ENCODE results near the gene SLC24A3.
A peak's percentile ranks its signal among the peaks of the same experiment; 100 is the strongest.

SLC24A3 gene

GRCh38 chr20:19520261-19520660, 307.8 kb downstream of the SLC24A3 start:
- no peak for DNase-seq

GRCh38 chr20:19522071-19522801, 309.8 kb downstream of the SLC24A3 start:
- DNase-seq = no peak

GRCh38 chr20:19522836-19523590, 310.6 kb downstream of the SLC24A3 start:
- DNase-seq = no peak

DNA sequence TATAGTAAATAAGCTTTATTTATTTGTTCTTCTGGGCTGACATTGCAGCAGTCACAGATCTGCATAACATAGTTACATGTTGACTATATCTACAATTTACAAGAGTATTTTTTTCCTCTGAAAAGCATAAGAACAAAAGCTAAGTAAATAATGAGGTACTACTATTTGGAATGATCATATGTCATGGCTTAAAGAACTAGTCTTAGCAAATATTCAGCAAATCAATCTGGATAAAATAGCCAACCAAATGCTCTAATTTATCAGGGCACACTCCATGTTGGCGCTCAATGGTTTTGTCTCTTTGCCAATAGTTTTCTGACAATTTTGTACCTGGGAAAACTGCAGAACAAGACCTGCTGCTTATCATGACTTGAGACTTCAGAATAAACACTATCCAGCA, 312.2 kb downstream of the SLC24A3 start:
- no peak for DNase-seq

GRCh38 chr20:19527509-19527908, 315.1 kb downstream of the SLC24A3 start:
- no peak for DNase-seq

- no peak for DNase-seq
These were observed 316.0 kb downstream of the SLC24A3 start for GRCh38 chr20:19528286-19529030.

DNA sequence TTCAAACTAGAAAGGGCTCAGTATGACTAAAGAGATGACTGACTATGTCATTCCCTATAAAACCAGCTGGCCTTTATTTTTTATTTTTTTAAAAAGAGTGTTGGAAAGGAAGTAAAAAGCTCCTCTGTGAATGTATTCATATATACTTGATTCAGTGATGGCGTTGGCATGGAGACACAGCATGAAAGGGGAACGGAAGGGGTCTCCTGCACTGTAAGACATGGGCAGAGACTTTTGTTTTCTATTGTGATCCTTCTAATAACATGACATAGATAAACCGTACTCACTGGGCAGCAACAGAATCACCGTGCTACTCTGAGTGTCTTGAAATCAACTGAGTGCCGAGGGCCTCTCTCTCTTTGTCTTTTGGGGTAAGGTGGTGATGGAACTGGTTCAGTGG, 317.6 kb downstream of the SLC24A3 start:
- DNase-seq = no peak

- DNase-seq = no peak
These were observed 319.0 kb downstream of the SLC24A3 start for GRCh38 chr20:19531446-19531845.

GRCh38 chr20:19538556-19538955, 326.1 kb downstream of the SLC24A3 start:
- no peak for DNase-seq

- no peak for DNase-seq
These were observed 326.7 kb downstream of the SLC24A3 start for GRCh38 chr20:19539191-19539590.

- peak; percentile 55 for DNase-seq
These were observed 327.9 kb downstream of the SLC24A3 start for GRCh38 chr20:19540392-19540791.

DNA sequence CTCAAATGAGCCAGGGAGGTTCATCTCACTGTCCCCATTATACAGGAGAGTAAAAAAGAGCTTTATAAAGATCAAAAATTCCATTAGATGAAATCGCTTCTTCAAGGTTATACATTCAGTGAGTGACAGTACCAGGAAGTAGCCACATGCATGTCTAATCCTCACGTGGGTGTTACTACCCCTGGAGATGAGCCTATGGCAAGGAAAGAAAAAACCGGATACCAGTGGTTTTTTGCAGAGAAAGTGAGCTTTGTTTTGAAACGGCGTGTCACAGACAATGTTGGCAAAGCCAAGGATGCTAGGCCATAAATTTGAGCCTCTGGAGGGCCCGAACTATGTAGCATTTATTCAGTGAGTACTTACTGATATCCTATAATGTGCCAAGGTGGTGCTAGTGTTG, 330.7 kb downstream of the SLC24A3 start:
- DNase-seq = no peak

- no peak for DNase-seq
These were observed 332.2 kb downstream of the SLC24A3 start for GRCh38 chr20:19544684-19545083.

DNA sequence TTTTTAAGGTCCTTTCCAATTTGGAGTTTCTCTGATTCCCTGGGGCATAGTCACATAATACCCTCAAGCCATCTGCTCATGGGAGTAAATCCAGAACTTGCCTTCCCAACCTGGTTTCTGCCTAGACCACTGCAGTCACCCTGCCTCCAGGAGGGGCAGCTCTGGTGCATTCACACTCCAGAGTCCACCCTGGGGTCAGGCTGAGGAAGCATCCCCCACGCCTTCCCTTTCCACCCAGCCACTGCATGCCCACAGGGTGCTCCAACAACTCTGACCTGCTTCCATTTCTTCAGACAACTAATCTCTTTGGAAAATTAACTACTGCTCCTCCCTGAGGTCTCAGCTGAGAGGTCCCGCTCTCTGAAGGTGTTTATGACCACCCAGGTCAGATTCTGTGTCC, 334.2 kb downstream of the SLC24A3 start:
- no peak for DNase-seq

DNA sequence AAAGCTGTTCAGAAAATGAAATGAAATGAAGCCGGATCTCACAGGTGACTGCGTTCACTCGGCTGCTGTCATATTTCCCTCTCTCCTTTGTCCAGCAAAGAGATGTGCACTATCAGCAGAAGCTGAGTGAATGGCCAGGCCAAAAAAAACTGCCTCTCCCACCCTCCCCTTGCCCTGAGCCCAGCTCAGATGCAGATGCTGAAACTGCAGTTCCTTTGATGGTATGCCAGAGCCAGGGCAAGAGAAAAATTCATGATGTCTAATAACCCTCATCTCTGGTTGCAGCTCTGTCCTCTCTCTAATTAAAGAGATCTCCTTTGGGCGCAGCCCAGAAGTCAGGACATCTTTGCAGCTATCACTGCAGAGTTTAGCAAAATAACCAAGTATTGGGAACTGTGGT, 335.1 kb downstream of the SLC24A3 start:
- no peak for DNase-seq

DNA sequence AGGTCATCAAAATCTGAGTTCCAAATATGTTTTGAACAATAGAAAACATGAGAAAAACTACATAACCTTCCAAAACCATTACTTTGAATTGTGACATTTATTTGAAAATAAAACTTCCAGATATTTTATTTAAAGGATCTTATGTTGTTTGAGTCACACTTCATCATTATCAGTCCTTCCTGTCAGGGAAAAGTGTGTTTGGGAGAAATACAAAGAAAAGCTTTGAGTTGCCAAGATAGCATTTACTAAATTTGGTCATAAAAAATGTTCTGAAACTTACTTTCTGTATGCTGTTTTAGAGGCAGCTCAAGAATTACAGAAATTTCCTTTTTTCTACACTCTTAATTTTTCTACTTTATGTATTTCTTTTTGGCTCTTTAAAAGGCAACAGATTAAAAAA, 337.5 kb downstream of the SLC24A3 start:
- no peak for DNase-seq

DNA sequence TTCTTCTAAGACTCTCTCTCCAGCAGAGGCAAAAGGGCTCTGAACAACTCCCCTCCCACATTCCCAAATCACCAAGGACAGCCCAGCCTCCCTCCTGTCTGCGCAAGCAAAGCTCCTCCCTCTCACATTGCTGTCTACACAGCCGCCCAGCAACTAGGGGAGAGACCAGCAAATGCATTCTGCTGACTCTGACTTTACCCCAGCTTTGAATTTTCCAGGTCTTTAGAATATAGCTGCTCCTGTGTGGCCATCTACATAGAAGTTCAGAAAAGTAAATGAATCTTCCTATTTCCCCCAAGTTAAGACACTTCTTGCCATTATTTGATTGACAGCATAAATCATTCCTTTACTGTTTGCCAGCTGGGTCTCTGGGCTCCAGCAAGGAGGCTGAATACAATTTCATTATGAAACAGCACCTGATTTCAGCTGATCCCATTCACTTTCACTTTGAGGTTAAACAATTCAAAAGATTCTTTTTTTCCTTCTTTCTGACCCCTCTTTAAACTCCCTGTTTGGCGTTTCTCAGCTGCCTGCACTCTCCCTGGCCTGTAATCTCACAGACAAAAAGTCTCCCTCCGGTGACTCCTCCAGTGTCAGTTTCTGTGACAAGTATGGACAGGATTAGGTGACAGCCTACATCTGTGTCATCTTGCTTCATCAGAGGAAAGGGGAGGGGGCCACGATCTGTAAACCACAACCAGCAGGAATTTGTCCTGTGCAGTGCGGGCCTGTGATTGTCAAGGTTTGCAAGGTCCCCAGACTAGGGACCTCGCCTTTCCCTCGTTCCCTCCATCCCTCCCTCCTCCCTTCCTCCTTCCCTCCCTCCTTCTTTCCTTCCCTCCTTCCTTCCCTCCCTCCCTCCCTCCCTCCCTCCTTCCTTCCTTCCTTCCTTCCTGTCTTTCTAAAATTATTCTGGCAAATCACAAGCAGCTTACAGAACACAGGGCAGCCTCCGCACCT, 340.1 kb downstream of the SLC24A3 start:
- peak; percentile 56 for DNase-seq

- no peak for DNase-seq
These were observed 342.2 kb downstream of the SLC24A3 start for GRCh38 chr20:19554666-19555065.

GRCh38 chr20:19555726-19556125, 343.3 kb downstream of the SLC24A3 start:
- no peak for DNase-seq

DNA sequence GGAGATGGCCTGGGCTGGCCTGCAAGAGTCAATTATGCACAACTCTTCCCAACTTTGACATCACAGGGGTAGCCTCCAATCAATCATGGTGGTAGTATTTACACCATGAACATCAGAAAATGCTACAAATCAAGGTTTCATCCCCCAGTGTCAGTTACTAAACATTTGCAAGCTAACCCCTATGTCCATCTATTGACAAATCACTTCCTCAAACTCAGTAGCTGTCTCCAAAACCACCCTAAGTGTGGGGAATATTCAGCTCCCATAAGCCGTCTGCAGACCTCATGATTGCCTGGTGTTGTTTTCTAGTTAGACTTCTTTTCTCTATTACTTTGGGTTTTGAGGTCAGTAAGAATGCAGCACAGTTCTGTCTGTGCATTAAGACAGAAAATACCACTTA, 344.8 kb downstream of the SLC24A3 start:
- no peak for DNase-seq

GRCh38 chr20:19560881-19561480, 348.5 kb downstream of the SLC24A3 start:
- DNase-seq = no peak

GRCh38 chr20:19562426-19562825, 350.0 kb downstream of the SLC24A3 start:
- no peak for DNase-seq
